ENCODE measurements around the gene ATG9B.

ATG9B gene

GRCh38 chr7:151011097-151011409 lies 13.2 kb downstream of the ATG9B start:
- H3K4me1 Mint-ChIP-seq (ENCODE audit: low read depth), result peaks cover 50% of the 10 kb centered on the region
- no peaks in the 10 kb centered on the region for H3K36me3 Mint-ChIP-seq (ENCODE audit: low read depth)
- H3K9me3 Mint-ChIP-seq, result no peaks in the 10 kb centered on the region
- peak overlapping the region; percentile 52 for H3K27ac Mint-ChIP-seq
- intact Hi-C loops (cut with micrococcal nuclease), result no loop called here
- no peak overlapping the region for H3K4me3 Mint-ChIP-seq
- peaks cover 84% of the 10 kb centered on the region for H3K27me3 Mint-ChIP-seq

GRCh38 chr7:151010307-151011096 lies 13.8 kb downstream of the ATG9B start:
- H3K27ac Mint-ChIP-seq, result peak overlapping the region; percentile 52
- H3K27me3 Mint-ChIP-seq, result peaks cover 81% of the 10 kb centered on the region
- intact Hi-C loops (cut with micrococcal nuclease), result no loop called here
- no peaks in the 10 kb centered on the region for H3K9me3 Mint-ChIP-seq
- H3K4me1 Mint-ChIP-seq (ENCODE audit: low read depth), result peaks cover 48% of the 10 kb centered on the region
- H3K4me3 Mint-ChIP-seq, result no peak overlapping the region
- no peaks in the 10 kb centered on the region for H3K36me3 Mint-ChIP-seq (ENCODE audit: low read depth)

DNA sequence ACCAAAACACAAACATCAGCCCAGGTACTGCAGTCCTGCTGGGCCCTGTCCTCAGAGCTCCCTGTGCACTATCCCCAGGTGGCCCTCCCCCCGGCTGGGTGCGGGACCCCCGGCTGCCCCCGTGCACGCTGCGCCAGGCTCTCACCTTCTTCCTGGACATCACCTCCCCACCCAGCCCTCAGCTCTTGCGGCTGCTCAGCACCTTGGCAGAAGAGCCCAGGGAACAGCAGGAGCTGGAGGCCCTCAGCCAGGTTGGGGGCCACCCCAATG lies 14.3 kb downstream of the ATG9B start:
- Mint-ChIP-seq H3K27me3 (peaks cover 82% of the 10 kb centered on the region), H3K4me3 (no peak overlapping the region), H3K27ac (no peak overlapping the region), H3K36me3 (ENCODE audit: low read depth) (no peaks in the 10 kb centered on the region), H3K9me3 (no peaks in the 10 kb centered on the region), H3K4me1 (ENCODE audit: low read depth) (peaks cover 42% of the 10 kb centered on the region)
- intact Hi-C loops (cut with micrococcal nuclease), result no loop called here

DNA sequence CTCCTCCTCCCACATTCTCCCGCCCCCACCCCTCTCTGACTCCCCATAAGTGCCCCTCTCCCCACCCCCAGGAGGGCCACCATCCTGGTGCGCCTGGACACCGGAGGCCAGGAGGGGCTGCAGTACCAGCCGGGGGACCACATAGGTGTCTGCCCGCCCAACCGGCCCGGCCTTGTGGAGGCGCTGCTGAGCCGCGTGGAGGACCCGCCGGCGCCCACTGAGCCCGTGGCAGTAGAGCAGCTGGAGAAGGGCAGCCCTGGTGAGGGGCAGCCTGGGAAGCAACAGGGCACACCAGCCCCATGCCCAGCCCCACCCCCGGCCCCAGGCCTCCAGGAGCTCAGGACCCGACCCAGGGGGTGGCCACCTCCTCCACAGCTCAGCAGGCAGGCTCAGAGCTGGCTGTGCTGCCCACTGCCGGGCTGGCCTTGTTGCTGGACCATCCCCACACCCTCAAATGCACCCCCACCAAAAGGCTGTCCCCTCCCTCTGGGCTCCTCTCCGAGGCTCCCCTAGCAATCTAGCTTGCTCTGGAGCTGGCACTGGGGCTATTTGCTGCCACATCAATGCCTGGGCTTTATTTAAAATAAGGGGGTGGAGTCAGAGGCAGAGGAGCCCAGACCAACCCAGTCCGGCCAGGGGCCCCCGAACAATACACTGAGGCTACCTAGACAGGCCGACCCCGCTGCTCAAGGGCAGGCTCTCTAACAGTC lies 14.8 kb downstream of the ATG9B start:
- Mint-ChIP-seq H3K27ac (no peak overlapping the region), H3K9me3 (no peaks in the 10 kb centered on the region), H3K4me1 (ENCODE audit: low read depth) (peaks cover 40% of the 10 kb centered on the region), H3K36me3 (ENCODE audit: low read depth) (no peaks in the 10 kb centered on the region), H3K4me3 (no peak overlapping the region), H3K27me3 (peaks cover 82% of the 10 kb centered on the region)
- intact Hi-C loops (cut with micrococcal nuclease), result no loop called here

DNA sequence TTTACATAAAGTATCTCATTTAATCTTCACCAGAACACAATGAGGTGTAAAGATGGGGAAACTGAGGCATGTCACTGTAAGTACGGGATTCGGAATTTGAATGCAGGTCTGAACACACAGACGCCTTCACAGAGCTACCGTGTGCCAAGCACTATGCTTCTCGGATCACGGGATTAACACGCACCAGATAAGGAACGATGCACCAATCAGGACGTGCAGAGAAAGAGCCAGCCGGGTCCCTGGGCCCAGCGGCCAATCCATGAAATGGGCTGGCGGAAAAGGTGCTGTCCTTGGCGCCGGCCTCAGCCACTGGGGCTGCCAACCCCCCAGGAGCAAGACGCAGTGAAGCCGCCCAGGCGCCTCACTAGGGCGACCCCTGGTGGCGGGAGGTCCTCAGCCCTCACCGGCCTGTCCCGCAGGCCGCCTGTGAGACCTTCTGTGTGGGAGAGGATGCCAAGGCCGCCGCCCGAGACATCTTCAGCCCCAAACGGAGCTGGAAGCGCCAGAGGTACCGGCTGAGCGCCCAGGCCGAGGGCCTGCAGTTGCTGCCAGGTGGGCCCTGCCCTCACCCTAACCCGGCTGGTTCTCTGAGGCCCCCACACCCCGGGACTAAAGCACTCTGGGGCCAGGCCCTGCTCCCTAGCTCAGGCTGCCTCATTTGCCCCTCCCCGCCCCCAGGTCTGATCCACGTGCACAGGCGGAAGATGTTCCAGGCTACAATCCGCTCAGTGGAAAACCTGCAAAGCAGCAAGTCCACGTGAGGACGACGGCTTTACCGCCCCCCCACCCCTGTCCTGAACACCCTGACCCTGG lies 15.6 kb downstream of the ATG9B start:
- no peaks in the 10 kb centered on the region for H3K36me3 Mint-ChIP-seq (ENCODE audit: low read depth)
- peak overlapping the region; percentile 57 for H3K4me3 Mint-ChIP-seq
- peaks cover 75% of the 10 kb centered on the region for H3K27me3 Mint-ChIP-seq
- peaks cover 33% of the 10 kb centered on the region for H3K4me1 Mint-ChIP-seq (ENCODE audit: low read depth)
- H3K9me3 Mint-ChIP-seq, result no peaks in the 10 kb centered on the region
- intact Hi-C loops (cut with micrococcal nuclease), result no loop called here
- H3K27ac Mint-ChIP-seq, result no peak overlapping the region

GRCh38 chr7:151008143-151008510 lies 16.2 kb downstream of the ATG9B start:
- Mint-ChIP-seq H3K4me3 (peak overlapping the region; percentile 57), H3K9me3 (no peaks in the 10 kb centered on the region), H3K4me1 (ENCODE audit: low read depth) (peaks cover 31% of the 10 kb centered on the region), H3K36me3 (ENCODE audit: low read depth) (no peaks in the 10 kb centered on the region), H3K27ac (no peak overlapping the region), H3K27me3 (peaks cover 72% of the 10 kb centered on the region)
- intact Hi-C loops (cut with micrococcal nuclease), result no loop called here

DNA sequence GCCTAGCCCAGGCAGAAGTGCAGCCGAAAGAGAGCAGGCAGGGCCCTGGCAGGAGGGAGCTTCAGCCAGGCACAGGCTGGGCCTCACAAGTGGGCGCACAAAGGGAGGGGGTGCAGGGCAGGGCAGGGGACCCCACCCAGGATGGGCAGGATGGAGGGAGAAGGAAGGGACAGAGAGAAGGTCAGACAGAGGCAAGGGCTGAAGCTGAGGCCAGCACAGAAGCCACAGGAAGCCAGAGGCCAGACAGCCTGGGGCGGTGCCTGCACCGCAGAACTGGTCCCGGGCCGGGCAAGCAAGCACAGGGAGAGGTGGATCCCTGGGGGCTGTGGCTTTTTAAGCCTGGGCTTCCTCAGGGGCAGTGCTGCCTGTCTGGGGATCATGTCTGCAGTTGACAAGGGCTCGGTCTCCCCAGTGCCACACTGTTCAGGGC lies 16.8 kb downstream of the ATG9B start:
- Mint-ChIP-seq H3K4me3 (no peak overlapping the region), H3K4me1 (ENCODE audit: low read depth) (peaks cover 26% of the 10 kb centered on the region), H3K36me3 (ENCODE audit: low read depth) (no peaks in the 10 kb centered on the region), H3K27ac (no peak overlapping the region), H3K9me3 (no peaks in the 10 kb centered on the region), H3K27me3 (peaks cover 66% of the 10 kb centered on the region)
- intact Hi-C loops (cut with micrococcal nuclease), result no loop called here

DNA sequence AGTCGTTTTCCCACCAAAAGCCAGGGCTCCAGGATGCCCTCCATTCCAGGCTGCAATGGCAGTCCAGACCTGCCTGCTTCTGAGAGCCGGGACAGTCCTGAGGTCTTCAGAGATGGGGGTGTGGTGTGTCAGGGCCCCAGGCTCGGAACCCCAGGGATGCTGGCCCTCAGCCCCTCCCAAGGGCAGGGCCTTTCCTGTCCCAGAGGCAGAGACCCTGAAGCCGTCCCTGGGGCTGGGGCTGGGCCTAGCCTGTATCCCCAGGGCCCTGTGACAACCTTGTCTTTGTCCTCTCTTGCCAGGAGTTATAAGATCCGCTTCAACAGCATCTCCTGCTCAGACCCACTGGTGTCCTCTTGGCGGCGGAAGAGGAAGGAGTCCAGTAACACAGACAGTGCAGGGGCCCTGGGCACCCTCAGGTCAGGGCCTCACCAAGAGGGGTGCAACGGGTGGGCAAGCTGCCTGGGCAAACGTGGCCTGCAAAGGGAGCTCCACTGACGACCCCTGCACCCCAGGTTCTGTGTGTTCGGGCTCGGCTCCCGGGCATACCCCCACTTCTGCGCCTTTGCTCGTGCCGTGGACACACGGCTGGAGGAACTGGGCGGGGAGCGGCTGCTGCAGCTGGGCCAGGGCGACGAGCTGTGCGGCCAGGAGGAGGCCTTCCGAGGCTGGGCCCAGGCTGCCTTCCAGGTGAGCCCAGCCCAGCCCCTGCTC lies 17.5 kb downstream of the ATG9B start:
- intact Hi-C loops (cut with micrococcal nuclease), result no loop called here
- Mint-ChIP-seq H3K4me1 (ENCODE audit: low read depth) (peaks cover 21% of the 10 kb centered on the region), H3K9me3 (no peaks in the 10 kb centered on the region), H3K4me3 (no peak overlapping the region), H3K27me3 (peaks cover 62% of the 10 kb centered on the region), H3K36me3 (ENCODE audit: low read depth) (no peaks in the 10 kb centered on the region), H3K27ac (no peak overlapping the region)

DNA sequence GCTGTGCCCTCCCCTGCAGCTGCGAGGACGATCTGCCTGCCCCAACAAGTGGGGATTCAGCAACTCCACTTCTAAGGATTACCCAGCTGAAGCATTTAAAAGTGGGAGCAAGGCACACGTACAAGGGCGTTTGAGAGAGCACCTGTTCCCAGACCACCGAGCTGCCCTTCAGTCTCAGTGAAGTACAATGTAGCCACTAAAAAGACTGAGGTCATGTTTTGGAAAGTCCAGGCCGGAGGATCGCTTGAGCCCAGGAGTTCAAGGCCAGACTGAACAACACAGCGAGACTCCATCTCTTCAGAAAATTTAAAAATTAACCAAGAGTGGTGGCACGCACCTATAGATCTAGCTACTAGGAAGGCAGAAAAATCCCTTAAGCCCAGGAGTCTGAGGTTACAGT lies 18.7 kb downstream of the ATG9B start:
- intact Hi-C loops (cut with micrococcal nuclease), result no loop called here
- H3K36me3 Mint-ChIP-seq (ENCODE audit: low read depth), result no peaks in the 10 kb centered on the region
- H3K27me3 Mint-ChIP-seq, result peaks cover 58% of the 10 kb centered on the region
- no peak overlapping the region for H3K4me3 Mint-ChIP-seq
- no peak overlapping the region for H3K27ac Mint-ChIP-seq
- no peaks in the 10 kb centered on the region for H3K9me3 Mint-ChIP-seq
- peaks cover 19% of the 10 kb centered on the region for H3K4me1 Mint-ChIP-seq (ENCODE audit: low read depth)

GRCh38 chr7:151003572-151003971 lies 20.7 kb downstream of the ATG9B start:
- H3K36me3 Mint-ChIP-seq (ENCODE audit: low read depth), result no peaks in the 10 kb centered on the region
- H3K27ac Mint-ChIP-seq, result no peak overlapping the region
- intact Hi-C loops (cut with micrococcal nuclease), result no loop called here
- H3K9me3 Mint-ChIP-seq, result no peaks in the 10 kb centered on the region
- H3K4me1 Mint-ChIP-seq (ENCODE audit: low read depth), result peaks cover 13% of the 10 kb centered on the region
- no peak overlapping the region for H3K4me3 Mint-ChIP-seq
- peaks cover 51% of the 10 kb centered on the region for H3K27me3 Mint-ChIP-seq

GRCh38 chr7:151001546-151001945 lies 22.7 kb downstream of the ATG9B start:
- no peak overlapping the region for H3K4me3 Mint-ChIP-seq
- H3K36me3 Mint-ChIP-seq (ENCODE audit: low read depth), result no peaks in the 10 kb centered on the region
- no peaks in the 10 kb centered on the region for H3K9me3 Mint-ChIP-seq
- H3K27ac Mint-ChIP-seq, result no peak overlapping the region
- H3K4me1 Mint-ChIP-seq (ENCODE audit: low read depth), result peaks cover 26% of the 10 kb centered on the region
- intact Hi-C loops (cut with micrococcal nuclease), result no loop called here
- H3K27me3 Mint-ChIP-seq, result peaks cover 53% of the 10 kb centered on the region

DNA sequence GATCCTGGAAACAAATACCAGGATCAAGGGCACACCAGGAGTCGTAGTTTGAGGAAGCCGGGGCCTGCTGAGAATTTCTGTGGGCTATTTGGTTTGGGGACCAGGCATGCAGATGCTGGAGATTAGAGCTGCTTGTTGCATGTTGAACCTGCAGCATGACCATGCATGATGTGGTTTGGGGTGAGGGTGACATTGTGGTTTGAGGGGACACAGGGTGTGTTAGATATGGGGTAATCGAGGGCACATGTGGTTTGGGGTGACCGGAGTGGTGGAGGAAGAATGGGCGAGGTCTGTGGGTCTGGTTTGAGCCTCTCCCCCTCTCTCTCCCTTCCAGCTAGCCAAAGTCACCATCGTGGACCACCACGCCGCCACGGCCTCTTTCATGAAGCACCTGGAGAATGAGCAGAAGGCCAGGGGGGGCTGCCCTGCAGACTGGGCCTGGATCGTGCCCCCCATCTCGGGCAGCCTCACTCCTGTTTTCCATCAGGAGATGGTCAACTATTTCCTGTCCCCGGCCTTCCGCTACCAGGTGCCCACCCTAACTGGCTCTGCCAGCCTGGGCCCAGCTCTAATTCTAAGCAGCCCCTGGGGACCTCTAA lies 23.3 kb downstream of the ATG9B start:
- H3K4me1 Mint-ChIP-seq (ENCODE audit: low read depth), result peaks cover 30% of the 10 kb centered on the region
- intact Hi-C loops (cut with micrococcal nuclease), result no loop called here
- H3K27me3 Mint-ChIP-seq, result peaks cover 55% of the 10 kb centered on the region
- H3K36me3 Mint-ChIP-seq (ENCODE audit: low read depth), result no peaks in the 10 kb centered on the region
- H3K27ac Mint-ChIP-seq, result no peak overlapping the region
- H3K4me3 Mint-ChIP-seq, result no peak overlapping the region
- no peaks in the 10 kb centered on the region for H3K9me3 Mint-ChIP-seq

DNA sequence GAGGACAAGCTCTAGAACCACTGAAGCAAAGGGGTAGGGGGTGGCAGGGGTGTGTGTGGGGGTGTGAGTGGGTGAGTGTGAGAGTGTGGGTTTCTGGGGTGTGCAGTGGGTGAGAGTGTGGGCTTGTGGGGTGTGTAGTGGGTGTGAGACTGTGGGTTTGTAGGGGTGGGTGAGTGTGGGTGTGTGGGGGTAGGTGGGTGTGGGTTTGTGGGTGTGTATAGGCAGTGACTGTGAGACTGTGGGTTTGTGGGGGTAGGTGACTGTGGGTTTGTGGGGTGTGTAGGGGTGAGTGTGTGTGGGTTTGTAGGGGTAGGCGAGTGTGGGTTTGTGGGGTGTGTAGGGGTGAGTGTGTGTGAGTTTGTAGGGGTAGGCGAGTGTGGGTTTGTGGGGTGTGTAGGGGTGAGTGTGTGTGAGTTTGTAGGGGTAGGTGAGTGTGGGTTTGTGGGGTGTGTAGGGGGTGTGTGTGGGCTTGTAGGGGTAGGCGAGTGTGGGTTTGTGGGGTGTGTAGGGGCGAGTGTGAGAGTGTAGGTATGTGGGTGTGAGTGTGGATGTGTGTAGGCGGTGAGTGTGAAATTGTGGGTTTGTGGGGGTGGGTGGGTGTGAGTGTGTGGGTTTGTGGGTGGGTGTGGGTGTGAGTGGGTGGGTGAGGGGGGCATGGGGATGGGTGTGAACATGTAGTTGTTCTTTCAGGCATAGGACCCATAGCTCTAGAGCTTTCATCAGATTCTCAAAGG lies 24.6 kb downstream of the ATG9B start:
- intact Hi-C loops (cut with micrococcal nuclease), result no loop called here
- Mint-ChIP-seq H3K9me3 (no peaks in the 10 kb centered on the region), H3K4me1 (ENCODE audit: low read depth) (peaks cover 37% of the 10 kb centered on the region), H3K36me3 (ENCODE audit: low read depth) (no peaks in the 10 kb centered on the region), H3K27ac (no peak overlapping the region), H3K4me3 (no peak overlapping the region), H3K27me3 (peaks cover 48% of the 10 kb centered on the region)
